GM19193 (cell line): ENCODE measurements around the gene MED16.

Experiments
- POLR2A ChIP-seq: IDR thresholded peaks from 4 replicates; pipeline ENCODE4 v1.6.1; 2011; ENCODE audit not compliant: insufficient read depth, insufficient read length; ENCODE audit errors: extremely low read depth

The MED16 gene

DNA sequence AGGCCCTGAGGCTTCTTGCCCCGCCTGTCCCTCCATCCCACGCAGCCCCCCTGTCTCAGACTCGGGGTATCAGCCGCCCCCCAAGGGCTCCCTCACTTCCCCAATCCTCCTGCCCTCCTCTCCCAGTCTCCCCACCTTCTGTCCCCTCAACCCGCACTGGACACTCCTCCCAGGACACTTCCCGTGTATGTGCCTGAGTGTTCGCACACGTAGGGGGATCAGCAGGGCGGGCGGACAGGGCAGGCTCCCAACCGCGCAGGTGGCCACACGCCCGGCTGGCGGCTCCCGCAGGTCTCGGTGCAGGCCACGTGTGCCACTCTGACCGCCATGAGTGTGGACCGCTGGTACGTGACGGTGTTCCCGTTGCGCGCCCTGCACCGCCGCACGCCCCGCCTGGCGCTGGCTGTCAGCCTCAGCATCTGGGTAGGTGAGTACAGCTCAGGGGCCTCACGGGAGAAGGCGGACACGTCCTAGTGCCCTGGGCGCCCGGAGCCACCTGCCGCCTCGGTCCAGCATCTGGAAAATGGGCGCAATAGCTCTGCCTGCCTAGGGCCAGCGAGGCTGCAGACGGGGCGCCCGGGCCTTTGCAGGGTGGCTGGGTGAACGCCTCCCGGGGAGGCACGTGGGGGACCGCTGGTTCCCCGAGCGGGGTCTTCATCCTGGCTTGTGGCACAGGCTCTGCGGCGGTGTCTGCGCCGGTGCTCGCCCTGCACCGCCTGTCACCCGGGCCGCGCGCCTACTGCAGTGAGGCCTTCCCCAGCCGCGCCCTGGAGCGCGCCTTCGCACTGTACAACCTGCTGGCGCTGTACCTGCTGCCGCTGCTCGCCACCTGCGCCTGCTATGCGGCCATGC, 26.4 kb upstream of the MED16 start:
- TF ChIP-seq POLR2A: no peak

DNA sequence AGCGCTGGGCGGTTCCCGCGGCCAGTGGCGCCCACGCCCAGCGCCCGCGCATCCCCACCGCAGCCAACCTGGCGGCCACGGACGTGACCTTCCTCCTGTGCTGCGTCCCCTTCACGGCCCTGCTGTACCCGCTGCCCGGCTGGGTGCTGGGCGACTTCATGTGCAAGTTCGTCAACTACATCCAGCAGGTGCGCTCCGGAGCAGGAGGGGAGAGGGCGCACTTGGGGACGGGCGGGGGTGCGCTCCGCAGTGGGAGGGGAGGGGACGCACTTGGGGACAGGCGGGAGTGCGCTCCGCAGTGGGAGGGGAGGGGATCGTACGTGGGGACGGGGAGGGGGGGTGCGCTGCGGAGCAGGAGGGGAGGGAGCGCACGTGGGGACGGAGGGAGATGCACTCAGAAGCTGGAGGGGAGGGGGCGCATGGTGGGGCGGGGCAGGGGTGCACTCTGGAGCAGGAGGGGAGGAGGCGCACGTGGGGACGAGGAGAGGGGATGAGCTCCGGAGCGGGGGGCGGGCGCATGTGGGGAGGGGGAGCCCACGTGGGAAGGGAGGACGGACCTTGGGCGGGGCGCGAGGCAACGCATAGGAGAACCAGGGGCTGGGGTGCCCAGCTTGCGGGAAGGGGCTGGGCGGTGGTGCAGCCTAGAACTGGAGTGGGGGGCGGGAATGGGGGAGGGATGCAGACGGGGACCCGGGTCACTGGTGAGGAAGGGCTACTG, 25.7 kb upstream of the MED16 start:
- TF ChIP-seq POLR2A: no peak

DNA sequence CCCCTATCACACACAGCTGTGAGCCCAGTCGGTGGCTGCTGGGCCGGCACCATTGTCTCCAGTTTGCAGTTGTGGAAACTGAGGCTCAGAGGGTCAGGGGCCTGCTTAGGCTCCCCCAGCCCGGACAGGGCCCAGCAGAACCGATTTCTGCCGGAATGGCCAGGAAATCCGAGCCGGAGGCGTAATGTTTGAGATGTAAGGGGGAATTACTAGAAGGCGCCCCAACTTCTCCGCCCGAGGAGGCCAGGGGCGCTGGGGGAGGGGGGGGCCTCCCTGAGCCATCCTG, 25.1 kb upstream of the MED16 start:
- no peak for TF ChIP-seq POLR2A

DNA sequence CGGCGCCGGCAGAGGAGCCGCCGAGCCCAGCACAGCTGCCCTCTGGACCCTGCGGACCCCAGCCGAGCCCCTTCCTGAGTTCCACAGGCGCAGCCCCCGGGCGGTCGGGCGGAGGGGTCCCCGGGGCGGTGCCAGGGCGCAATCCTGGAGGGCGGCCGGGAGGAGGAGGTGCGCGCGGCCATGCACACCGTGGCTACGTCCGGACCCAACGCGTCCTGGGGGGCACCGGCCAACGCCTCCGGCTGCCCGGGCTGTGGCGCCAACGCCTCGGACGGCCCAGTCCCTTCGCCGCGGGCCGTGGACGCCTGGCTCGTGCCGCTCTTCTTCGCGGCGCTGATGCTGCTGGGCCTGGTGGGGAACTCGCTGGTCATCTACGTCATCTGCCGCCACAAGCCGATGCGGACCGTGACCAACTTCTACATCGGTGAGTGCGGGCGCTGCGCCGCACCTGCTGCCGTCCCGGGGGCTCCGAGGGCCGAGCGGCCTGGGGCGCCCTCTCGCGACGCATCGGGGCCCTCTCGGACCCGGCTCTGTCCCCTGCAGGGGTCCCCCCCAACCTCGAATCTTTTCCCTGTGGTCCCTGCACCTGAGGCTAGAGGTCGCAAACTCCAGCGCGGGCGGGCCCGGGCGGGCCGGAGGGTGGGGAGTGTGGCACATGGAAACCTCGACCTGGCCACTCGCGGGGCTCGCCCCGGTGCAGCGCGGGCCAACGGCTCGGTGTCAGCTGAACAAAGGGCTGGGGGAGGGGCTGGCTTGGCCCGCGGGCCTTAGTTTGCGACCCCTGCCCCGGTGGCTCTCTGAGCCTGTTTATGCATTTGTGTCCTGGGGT, 24.6 kb upstream of the MED16 start, which contains the start of gene KISS1R:
TSS of gene KISS1R (plus strand) at position 11 of the 829 bp plus-strand sequence. CDS start at position 181, 170 bp downstream.
- TF ChIP-seq POLR2A: no peak

DNA sequence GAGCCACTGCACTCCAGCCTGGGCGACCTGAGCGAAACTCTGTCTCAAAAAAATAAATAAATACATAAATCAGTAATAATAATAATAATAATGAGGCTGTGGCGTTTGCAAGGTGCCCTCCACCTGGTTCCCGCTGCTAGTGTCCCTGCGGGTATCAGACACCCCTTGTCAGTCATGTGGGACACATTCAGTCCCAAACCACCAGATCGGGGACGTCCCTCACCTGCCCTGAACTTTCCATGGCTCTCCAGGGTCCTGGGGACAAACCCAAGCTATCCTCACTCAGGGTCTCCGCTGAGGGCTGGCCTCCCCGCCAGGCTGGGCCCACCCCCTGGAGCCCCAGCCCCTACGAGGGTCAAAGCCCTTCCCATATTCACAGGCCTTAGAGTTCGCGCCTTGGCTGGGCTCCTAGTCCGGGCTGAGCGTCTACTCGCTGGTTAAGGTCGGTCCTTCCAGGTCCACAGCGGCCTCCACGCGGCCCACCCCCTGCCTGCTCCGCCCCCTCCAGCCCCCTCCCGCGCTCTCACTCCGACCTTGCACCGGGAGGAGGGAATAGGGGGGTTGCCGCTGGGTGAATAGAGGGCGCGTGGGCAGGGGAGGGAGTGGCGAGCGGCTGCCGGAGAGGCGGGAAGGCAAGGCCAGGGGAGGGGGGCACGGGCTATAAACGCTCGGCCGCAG, 23.8 kb upstream of the MED16 start:
- no peak for TF ChIP-seq POLR2A

DNA sequence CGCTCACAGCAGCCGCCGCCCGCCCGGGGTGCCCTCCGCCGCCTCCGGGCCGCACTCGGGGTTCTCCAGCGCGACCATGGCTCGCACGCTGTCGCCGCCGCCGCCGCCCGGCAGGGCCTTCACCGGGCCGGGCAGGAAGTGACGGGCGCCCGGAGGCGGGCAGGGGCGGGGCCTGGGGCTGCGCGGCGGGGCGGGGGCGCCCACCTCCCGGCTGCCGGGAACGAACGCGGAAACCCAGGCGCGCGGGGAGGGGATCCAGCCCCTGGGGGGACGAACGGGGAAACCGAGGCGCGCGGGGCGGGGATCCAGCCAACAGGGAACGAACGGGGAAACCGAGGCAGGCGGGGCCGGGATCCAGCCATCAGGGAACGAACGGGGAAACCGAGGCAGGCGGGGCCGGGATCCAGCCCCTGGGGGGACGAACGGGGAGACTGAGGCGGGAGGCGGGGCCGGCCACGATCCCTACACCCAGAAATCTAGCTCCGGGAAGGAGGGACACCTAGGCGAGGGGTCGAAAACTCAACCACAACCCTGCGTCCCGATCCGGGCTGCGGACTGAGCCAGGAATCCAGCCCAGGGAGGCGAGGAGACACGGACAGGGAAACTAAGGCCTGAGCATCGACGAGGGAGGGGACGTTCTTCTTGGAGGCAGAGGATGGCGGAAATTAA, 20.2 kb upstream of the MED16 start, which contains the start of gene R3HDM4:
TSS of gene R3HDM4 (minus strand) at position 140 of the 669 bp plus-strand sequence. CDS start at position 78, 62 bp downstream.
- TF ChIP-seq POLR2A: peak; percentile 65

DNA sequence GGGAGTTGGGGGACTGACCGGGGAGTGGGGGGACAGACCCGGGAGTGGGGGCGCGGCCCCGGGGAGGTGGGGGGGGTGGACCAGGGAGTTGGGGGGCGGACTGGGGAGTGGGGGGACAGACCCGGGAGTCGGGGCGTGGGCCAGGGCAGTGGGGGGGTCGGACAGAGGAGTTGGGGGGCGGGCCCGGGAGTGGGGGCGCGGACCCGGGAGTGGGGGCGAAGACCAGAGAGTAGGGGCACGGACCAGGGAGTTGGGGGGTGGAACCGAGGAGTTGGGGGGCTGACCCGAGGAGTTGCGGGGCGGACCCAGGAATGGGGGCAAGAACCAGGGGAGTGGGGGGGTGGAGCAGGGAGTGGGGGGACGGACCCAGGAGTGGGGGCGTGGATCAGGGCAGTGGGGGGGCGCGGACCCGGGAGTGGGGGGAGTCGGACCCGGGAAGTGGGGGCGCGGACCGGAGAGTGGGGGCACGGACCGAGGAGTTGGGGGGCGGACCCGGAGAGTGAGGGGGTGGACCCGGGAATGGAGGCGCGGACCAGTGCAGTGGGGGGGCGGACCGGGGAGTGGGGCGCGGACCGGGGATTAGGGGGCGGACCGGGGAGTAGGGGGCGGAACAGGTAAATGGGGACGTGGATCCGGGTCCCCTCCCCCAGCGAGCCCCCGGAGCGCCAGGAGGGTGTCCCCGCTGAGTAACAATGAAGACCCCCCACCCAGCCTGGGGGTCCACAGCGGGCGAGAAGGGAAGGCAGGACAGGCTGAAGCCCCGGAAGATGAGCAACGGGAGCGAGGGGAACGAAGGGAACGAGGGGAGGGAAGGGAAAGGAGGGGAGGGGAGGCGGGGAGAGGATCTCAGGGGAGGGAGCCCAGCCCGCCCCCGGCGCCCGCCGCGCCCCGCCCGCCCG, 19.4 kb upstream of the MED16 start:
- no peak for TF ChIP-seq POLR2A

DNA sequence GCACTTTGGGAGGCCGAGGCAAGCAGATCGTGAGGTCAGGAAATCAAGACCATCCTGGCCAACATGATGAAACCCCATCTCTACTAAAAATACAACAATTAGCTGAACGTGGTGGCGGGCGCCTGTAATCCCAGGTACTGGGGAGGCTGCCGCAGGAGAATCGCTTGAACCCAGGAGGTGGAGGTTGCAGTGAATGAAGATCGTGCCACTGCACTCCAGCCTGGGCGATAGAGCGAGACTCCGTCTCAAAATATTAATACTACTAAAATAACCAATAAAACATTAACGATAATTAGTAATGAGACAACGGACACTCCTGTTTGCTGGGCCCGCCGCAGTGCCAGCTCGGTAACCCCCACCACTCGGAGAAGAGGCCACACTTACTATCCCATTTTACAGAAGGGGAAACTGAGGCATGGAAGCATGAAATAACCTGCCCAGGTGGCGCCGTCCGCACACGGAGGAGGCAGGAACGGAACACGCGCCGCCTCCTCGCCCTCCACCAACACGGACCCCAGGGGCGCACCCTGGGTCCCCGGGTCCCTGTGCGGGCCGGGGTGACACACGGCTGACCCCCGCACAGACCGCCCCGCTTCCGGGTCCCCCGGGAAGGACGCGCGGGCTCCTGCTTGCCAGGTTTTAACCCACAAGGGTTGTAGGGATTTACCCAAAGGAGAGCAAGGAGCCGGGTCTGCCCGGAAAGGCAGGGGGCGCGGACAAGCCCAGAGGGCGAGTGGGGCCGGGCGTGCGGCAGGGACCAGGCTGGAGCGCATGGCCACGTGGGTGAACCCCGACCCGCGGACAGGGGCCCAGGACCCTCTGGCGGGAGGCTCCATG, 18.4 kb upstream of the MED16 start:
- no peak for TF ChIP-seq POLR2A

DNA sequence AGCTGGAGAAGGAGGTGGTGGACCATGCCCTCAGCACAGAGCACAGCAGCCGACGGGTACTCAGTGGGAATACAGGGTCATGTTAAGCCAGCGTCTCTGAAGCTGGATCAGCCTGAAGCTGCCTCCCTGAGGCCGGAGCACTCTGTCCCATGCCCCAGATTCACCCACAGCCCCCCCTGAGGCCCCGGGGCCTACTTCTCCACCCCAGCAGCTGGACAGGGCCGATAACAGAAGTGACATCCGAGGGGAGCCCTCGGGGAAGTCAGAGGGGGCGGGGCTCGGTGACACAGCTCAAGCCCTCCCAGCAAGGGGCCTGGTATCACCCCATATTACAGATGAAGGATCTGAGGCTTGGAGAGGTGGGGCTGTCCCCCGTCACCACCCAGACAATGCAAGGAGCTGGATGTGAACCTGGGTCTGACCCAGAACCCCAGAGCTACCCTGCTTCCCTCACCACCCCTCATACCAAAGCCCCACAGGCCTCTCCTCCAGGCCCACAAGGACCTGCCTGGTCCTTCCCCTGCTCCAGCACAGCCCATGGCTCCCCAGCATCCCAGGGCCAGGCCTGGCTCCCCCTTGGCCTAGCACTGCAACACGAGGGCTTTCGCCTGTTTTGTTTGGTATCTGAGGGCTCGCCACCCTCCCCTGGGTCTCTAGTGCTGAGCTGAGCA, 14.3 kb upstream of the MED16 start:
- TF ChIP-seq POLR2A: no peak

DNA sequence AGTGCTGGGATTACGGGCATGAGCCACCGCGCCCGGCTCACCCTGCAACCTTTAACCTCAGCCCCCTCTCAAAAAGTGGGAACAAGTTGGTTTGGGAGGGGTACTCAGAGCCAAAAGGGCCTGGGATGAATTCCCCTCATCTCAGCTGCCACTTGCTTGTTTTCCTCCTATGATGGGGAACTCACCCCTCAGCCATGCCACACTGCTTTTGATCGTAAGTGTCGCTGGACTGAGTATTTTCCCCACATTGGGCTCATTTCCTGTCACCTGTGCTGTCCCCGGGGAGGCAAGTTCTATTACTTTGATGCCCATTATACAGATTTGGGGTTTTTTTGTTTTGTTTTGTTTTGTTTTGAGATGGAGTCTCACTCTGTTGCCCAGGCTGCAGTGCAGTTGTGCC, 13.5 kb upstream of the MED16 start:
- TF ChIP-seq POLR2A: no peak

DNA sequence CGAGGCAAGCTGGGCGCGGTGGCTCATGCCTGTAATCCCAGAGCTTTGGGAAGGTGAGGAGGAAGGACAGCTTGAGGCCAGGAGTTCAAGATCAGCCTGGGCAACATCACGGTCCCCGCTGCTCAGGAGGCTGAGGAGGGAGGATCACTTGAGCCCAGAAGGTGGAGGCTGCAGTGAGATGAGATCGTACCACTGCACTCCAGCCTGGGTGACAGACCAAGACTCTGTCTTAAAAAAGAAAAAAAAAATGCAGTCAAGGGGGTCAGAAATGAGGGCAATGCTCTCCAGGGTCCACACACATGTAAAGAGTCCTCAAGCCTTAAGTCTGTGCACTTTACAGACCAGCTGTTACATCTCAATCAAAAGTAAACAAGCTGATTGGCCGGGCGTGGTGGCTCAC, 11.6 kb upstream of the MED16 start:
- TF ChIP-seq POLR2A: no peak
